SK-N-SH treated with all-trans-retinoic acid at 6 μM for 48 hours (cell line): ENCODE results near the gene DSCAM.

ENCODE experiments used
- BACH2 ChIP-seq: fragments of 250-450 bp; sonication (Bioruptor Pico); IDR thresholded peaks from 2 replicates; pipeline ENCODE4 v1.9.0; 2021; ENCODE audit warnings: mild to moderate bottlenecking, borderline replicate concordance
- CREB5 ChIP-seq: fragments of 250-450 bp; sonication (Bioruptor Pico); IDR thresholded peaks from 2 replicates; pipeline ENCODE4 v1.5.1; 2020; ENCODE audit warnings: low read depth, mild to moderate bottlenecking, moderate library complexity
- CSDC2 ChIP-seq: fragments of 250-450 bp; sonication (Bioruptor Pico); IDR thresholded peaks from 2 replicates; pipeline ENCODE4 v1.5.0; 2020; ENCODE audit warnings: mild to moderate bottlenecking, moderate library complexity
- ESRRG ChIP-seq: fragments of 250-450 bp; sonication (Bioruptor Pico); IDR thresholded peaks from 2 replicates; pipeline ENCODE4 v1.6.1; 2021; ENCODE audit warnings: mild to moderate bottlenecking
- PATZ1 ChIP-seq: fragments of 250-450 bp; sonication (Bioruptor Pico); IDR thresholded peaks from 2 replicates; pipeline ENCODE4 v1.8.0; 2020; ENCODE audit warnings: mild to moderate bottlenecking, moderate library complexity, borderline replicate concordance
- RARB ChIP-seq: fragments of 250-450 bp; sonication (Bioruptor Pico); IDR thresholded peaks from 2 replicates; pipeline ENCODE4 v1.8.0; 2021; ENCODE audit warnings: mild to moderate bottlenecking, moderate library complexity
- ZFP3 ChIP-seq: fragments of 250-450 bp; sonication (Bioruptor Pico); IDR thresholded peaks from 2 replicates; pipeline ENCODE4 v1.5.0; 2020; ENCODE audit warnings: mild to moderate bottlenecking, moderate library complexity
- ZNF565 ChIP-seq: fragments of 450-650 bp; formaldehyde crosslinking; conservative IDR thresholded peaks from 2 replicates; pipeline ENCODE4 v1.5.0; 2020; ENCODE audit warnings: low read depth, mild to moderate bottlenecking, moderate library complexity
- ZNF70 ChIP-seq: fragments of 450-650 bp; formaldehyde crosslinking; IDR thresholded peaks from 2 replicates; pipeline ENCODE4 v1.5.0; 2020; ENCODE audit warnings: mild to moderate bottlenecking, moderate library complexity
- TF ChIP-seq, protein P1 (sequence below): fragments of 250-450 bp; sonication (Bioruptor Pico); IDR thresholded peaks from 2 replicates; pipeline ENCODE4 v1.5.1; 2021; ENCODE audit warnings: mild to moderate bottlenecking, moderate library complexity
- TF ChIP-seq, protein P2 (sequence below): fragments of 250-450 bp; sonication (Bioruptor Pico); IDR thresholded peaks from 2 replicates; pipeline ENCODE4 v1.8.0; 2021; ENCODE audit warnings: low read depth, mild to moderate bottlenecking, moderate library complexity, borderline replicate concordance

DNA sequence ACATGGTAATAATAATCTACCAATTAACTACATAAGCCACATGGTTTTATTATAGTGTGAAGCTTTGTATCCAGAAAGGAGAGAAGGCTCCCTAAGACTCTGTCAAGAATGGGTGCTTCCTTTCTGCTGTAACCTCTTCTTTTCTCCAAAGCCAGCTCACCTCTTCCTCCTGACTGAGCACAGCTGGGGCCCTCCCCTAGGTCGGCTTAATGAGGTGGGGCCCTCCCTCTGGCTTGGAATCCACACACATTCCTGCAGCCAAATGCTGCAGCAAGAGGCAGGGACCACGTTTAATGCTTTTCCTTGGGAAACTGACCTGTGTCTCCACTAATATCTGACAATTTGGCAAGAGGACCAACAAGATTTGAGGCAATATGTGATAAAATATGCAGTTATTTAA, 94.8 kb downstream of the DSCAM start:
- TF ChIP-seq ZNF565 (CRISPR knock-in tag), result no peak
- TF ChIP-seq CREB5, result no peak
- TF ChIP-seq PATZ1, result no peak
- no peak for TF ChIP-seq RARB
- TF ChIP-seq BACH2 (CRISPR knock-in tag), result no peak
- TF ChIP-seq ZNF70, result no peak
- no peak for TF ChIP-seq ZFP3 (CRISPR knock-in tag)
- TF ChIP-seq, protein P1, sequence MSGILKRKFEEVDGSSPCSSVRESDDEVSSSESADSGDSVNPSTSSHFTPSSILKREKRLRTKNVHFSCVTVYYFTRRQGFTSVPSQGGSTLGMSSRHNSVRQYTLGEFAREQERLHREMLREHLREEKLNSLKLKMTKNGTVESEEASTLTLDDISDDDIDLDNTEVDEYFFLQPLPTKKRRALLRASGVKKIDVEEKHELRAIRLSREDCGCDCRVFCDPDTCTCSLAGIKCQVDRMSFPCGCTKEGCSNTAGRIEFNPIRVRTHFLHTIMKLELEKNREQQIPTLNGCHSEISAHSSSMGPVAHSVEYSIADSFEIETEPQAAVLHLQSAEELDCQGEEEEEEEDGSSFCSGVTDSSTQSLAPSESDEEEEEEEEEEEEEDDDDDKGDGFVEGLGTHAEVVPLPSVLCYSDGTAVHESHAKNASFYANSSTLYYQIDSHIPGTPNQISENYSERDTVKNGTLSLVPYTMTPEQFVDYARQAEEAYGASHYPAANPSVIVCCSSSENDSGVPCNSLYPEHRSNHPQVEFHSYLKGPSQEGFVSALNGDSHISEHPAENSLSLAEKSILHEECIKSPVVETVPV (CRISPR knock-in tag), result no peak
- no peak for TF ChIP-seq CSDC2
- TF ChIP-seq, protein P2, sequence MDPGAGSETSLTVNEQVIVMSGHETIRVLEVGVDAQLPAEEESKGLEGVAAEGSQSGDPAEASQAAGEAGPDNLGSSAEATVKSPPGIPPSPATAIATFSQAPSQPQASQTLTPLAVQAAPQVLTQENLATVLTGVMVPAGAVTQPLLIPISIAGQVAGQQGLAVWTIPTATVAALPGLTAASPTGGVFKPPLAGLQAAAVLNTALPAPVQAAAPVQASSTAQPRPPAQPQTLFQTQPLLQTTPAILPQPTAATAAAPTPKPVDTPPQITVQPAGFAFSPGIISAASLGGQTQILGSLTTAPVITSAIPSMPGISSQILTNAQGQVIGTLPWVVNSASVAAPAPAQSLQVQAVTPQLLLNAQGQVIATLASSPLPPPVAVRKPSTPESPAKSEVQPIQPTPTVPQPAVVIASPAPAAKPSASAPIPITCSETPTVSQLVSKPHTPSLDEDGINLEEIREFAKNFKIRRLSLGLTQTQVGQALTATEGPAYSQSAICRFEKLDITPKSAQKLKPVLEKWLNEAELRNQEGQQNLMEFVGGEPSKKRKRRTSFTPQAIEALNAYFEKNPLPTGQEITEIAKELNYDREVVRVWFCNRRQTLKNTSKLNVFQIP, result no peak
- no peak for TF ChIP-seq ESRRG (CRISPR knock-in tag)
